Spleen (tissue), 3 donors: ENCODE data around the gene POU6F2.

Experiments used
- POLR2A ChIP-seq, 3 donors: fragments of 450-650 bp; IDR thresholded peaks; one replicate each; pipeline ENCODE4 v1.5.1; 2017; ENCODE audit warnings: antibody characterized with exemption in 3 of 3, mild to moderate bottlenecking in 1 of 3
- POLR2AphosphoS5 ChIP-seq, 3 donors: sonication (generic); formaldehyde crosslinking; IDR thresholded peaks; one replicate each; pipeline ENCODE4 v1.5.1; 2017; ENCODE audit warnings: antibody characterized with exemption in 3 of 3

DNA sequence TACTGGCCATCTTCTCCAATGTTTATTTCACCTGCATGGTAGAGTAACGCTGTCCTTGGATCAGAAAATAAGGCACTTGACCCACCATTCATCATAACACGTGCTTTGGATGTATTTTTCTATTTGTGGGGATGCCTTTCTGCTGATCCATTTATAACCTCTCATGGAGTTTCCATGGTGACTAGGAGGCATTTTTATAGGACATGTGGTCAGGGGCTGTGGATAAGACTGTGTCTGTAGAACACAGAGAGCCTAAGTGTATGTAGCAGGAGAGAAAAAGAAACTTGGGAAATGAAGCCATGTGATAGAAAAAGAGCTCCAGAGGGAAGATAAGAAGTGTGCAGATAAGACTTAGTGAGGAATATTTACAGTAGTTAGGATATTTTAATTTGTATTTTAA is 184.2 kb downstream of the POU6F2 start:
- no peak for TF ChIP-seq POLR2AphosphoS5 (IDR thresholded peaks at IDR 0.05)
- no peak for TF ChIP-seq POLR2A (IDR thresholded peaks at IDR 0.05)
